HG02588 (cell line): ENCODE measurements around the gene CHIC2.

Source experiments
- ATAC-seq: cut with Tn5 transposase; IDR thresholded peaks from one replicate; pipeline ENCODE4 v1.9.1; 2021; ENCODE audit warnings: mild to moderate bottlenecking, moderate library complexity; ENCODE audit not compliant: unreplicated experiment

Gene CHIC2

DNA sequence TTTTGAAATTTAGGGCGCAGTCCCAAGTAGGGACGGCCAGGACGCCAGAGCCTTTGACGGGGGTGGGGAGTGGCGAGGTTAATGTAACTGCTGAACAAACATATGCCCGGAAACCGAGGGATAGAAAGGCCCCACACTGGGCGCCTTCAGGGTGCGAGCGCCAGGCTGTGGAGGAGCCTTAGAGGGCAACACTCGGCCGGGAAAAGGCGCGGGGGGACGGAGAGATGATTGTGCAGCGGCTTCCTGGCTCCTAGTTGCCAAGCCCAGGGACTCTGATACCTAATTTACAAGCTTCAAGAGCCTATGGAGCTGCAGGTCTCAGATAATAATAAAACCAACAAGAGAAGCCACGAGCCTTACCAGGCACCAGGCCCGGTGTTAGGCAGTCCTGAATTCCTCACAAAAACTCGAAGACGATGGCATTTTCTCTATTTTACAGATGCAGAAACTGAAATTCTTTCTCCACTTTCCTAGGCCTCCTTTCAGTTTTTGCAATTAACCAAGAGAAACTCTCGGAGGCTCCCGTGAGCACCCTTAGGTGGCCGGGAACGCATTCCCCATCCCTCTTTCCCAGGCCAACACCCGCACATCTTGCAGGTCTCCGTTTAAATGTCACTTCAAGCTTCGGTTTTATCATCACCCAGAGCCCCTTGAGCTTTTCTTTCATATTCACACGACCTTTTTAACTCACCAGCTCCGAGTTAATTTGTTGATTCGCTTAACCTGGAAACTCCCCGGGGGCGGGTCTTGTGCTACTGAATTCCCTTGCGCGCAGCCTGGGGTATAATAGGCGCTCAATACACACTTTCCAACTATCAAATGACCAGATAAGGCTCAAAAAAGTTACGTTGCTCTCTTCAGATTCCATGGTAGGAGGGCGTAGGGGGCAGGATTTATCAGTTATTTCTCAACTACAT, 29.2 kb upstream of the CHIC2 start:
- no peak for ATAC-seq

DNA sequence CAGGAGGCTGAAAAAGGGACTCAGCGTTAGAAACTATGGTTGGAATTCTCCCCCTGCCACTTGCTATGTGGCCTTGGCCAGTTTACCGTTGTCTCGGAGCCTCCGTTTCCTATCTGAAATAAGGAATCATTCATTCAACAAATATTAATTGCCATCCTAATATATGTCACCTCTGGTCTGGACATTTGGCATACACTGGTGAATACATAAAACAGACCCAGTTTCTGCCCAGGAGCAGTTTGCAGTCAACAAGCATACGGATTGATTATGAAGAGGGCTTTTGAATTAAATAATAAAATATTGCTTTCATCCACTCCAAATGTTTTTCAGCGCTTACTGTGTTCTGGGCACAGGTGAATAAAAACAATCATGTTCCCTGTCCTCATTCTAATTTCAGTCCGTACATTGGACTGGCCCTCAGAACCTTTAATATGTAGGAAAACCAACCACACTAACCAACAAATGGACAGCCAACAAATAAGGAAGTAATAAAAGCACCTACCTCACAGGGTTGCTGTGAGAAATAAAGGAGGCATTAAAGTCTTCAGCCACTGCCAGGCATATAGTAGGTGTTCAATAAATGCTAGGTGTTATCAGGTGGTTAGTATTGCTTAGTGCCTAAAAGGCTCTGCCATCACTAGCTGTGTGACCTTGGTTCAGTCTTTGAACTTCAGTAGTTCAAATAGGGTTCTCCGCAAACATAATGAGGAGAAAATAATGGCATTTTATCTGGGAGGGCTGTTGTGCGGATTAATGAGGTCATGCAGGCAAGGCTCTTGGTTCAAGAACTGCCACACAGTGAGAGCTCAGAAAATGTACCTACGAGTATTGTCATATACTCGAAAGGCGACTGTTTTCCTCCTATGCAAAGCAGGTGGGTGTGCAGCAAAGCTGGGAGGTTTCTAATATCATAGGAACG, 28.3 kb upstream of the CHIC2 start:
- no peak for ATAC-seq

DNA sequence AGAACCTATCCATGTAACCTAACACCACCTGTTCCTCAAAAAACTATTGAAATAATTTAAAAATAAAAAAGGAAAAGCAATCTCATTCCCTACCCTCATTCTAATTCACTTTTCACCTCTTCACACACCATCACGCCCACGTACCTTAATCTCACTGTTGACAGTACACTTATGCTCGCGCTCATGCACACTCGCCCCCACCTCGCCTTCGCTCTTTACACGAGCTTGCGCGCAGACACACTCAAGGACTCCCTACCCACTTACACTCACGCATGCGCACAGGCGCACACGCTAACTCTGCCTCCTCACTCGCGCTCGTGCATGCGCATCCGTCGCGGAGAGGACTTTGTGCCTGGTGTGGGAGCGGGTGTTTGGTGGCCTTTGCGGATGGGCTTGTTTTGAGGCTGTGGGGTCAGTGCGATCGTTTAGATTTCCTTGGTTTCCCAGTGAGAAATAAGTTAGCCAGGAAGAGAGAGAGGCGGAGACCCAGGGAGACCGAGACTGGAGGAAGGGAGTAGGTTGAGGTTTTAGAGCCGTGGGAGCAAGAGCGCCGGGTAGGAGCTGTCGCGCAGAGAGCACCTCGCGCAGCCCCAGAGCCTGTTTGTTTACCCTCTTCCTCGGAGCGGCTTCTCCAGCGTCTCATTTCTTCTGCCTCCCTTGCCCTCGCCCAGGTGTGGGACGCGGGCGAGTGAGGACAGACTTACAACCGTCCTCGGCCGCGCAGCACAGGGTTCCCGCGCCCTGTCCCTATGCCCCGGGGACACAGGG, 27.4 kb upstream of the CHIC2 start:
- peak; percentile 81 for ATAC-seq

DNA sequence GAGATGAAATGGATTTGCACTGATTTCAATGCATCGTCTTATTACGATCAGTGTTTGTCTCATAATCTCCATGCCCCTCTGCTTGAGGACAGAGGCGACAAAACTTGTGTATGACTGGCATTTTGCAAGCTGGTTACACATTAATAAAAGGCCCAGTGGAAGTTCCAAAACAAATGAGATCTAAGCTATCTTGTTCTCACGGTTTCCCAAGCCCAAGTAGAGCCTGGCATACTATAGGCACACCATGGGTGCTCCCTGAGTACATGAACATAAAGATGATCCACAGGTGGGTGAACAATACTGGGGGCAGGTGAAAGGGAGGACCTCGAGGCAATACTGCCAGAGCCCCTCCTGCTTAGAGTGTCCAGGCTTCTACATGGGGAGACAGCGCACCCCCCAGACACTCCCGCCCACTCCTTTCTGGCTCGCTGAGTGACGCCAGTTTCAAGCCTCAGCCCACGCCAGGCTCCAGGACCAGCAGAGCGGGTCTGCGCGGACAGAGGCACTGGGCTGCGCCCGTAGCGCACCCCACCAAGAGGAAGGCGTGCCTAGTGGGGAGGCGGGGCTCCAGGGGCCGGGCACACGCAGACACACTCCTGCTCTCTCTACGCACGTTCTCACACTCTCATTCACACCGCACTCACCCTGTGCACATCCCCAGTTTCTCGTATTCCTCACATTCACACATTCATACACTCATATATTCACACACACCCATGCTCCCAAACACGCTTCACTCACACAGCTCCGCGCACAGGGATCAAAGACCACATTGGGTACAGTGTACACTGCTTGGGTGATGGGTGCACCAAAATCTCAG, 26.6 kb upstream of the CHIC2 start:
- peak; percentile 47 for ATAC-seq

DNA sequence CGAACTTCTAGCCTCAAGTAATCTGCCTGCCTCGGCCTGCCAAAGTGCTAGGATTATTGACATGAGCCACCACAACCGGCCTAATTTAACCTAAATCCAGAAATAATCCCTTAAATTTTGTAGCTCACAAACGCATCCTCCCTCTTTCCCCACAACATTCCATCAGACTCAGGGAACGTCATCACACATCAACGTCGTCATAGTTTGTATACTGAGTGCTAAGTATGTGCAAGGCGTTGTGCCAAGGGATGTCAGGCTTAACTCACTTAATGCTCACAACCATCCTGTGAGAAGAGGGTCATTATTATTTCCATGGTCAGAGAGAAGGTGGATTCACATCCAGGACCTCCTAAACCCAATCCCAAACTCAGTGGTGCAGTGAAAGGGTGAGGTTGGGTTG, 26.0 kb upstream of the CHIC2 start:
- ATAC-seq: no peak

DNA sequence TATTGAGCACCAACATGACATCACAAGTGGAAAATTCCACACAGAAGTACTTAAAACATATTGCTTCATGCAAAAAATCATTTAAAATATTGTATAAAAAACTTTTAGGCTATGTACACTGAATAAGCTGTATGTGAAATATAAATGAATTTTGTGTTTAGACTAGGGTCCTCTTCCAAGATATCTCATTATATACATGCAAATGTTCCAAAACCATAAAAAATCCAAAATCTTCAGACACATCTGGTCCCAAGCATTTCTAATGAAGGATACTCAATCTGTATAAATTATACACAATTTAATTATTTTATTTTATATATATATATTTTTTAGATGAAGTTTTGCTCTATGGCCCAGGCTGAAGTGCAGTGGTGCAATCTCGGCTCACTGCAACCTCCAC, 25.5 kb upstream of the CHIC2 start:
- no peak for ATAC-seq

DNA sequence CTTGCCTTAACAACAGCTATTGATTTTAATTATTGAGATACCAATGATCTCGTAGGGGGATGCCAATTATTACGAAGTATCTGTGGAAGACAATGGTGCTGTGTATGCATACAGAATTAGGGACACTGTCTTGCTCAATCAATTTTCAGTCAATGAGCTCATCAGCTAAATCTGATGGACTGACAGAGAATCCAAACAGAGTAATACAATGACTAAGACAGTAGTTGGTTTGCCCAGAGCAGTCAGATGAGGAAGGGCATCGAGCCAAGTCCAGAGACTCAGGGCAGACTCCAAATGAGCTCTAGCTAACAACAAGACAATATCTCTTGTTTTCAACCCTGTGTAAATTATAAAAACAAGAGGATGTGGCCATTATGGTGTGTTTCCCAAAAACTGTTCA, 20.9 kb upstream of the CHIC2 start:
- ATAC-seq: no peak

DNA sequence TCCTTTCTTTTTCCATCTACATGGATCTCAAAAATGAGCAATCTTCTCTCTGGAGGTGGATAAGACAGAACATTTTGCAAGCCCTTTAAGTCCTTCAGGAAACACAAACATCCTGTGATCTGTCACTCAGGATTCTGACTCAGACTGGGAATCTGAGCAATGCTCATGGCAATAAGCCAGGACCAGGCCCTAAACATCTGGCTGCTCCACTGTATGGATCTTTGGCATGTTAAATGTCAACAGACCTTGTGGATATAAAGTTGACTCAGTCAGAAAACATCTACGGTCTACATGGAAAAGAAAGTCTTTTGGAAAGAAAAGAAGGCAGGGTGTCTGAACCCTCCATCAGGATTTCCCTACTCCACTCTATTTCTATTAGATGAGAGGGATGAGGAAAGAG, 17.8 kb upstream of the CHIC2 start:
- ATAC-seq: no peak

DNA sequence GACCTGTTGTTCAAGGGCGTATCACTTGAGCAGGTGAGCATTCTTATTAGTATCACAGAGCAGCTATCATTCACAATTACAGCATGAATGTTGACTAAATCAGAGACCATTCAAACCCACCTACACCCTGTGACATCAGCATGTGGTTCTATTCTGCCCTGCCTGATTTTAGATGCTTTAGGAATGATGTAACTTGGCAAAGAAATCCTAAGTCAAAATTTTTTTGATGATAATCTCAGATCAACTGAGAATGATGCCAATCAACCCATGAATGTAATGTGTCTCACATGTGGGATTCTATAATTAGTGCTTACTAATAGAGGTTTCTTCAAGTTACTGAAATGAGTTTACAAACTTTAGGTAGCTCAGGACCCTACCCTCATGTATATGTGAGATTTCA, 13.4 kb upstream of the CHIC2 start:
- no peak for ATAC-seq

DNA sequence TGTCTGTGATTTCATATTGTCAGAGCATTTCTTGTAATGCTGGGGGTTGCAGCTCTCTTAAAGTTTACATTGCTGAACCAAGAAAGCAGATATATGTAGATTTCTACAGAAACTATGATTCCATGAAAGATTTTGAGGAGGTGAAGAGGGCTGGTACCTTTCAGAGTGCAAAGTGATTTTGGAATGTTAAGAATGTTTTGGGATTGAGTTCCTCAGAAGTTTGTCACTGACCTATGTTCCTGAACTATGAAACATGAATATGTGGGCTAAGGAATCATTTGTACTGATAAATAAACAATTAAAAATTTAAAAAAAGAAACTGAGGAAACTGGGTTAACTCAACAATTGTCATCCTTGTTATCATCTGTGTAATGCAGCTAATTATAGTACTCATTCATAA, 12.3 kb upstream of the CHIC2 start:
- no peak for ATAC-seq

DNA sequence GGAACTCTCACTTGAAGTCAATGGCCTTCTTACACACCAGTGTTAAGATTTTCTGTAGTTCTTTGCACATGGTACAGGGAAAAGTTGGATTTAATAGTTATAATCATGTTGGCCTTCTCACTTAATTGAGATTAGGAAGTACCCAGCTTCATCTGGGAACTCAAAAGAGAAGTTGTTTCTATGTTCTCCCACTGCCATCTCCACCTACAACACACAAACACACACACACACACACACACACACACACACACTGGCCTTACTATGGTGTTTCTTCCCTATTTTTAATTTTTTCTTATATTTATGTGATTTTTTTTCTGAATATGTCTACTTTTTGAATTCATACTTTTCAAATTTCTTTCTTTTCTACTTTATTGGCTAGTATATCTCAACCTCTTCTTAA, 10.0 kb upstream of the CHIC2 start:
- ATAC-seq: no peak

DNA sequence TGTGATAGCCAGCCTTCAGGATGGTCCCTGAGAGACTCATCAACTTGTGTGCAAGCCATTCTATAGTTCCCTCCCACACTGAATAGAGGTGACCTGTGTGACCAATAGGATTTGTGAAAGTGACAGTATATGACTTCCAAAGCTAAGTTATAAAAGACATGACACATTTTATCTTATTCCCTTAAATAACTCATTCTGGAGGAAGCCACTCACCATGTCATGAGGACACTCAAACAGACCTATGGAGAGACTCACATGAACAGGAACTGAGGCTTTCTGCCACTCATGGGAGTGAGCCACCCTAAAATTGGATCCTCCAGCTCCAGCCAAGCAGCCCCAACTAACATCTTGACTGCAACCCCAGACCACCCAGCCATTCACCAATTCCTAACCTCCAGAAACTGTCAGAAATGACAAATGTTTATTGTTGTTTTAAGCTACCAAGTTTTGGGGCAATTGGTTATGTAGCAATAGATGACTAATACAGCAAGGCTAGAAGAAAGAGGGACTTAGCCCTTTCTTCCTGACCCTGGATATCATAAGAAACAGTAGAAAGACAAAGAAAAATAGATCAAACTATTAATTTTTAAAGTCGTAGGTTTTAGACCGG, 9.0 kb upstream of the CHIC2 start:
- no peak for ATAC-seq

DNA sequence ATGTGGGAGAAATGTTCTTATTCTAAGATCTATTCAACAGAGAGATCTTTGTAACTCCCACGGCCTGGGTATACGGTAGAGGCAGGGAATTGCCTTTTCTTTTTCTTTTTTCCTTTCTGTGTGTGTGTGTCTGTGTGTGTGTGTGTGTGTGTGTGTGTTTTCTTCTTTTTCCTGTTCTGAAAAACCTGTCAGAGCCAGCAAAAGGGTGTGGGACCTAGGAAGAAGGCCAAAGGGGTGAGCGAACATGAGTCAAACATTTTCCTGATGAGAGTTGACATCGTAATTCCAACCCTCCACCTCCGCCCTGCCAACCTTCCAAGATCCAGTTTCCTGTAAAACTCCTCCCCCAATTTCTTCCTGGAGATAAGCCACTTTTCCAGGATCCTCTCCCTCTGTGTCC, 2.8 kb upstream of the CHIC2 start:
- ATAC-seq: no peak

DNA sequence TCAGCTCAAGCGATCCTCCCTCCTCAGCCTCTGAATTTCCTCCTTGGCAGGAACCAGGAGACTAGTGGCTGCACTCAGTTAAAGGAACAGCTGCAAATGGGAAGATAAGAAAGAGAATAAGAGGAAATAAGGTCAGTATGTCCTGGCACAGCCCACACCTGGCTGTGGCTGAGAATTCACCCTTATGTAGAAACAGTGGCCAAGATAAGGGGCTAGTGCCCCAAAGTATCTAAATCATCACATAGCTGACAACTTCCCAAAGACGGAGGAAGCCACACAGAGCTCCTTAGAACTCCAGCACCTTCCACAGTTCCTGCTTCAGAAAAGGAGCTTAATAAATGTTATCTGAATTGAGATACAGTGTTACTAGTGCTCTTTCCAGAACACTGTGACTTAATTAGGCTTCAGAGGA, 2.3 kb upstream of the CHIC2 start:
- ATAC-seq: no peak

DNA sequence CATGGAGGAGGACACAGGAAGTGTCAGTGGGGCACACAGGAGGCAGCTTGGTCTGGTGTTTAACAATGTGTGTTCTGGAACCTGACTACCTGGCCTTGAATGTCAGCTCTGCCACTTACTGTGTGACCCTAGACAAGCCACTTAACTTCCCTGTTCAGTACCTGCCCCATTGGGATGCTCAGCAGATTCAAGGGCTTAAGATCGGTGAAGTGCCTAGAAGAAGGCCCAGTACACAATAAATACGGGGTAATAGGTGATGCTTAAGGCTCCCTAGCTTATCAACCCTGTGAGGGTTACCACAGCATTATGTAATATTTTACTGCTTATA, 1.6 kb upstream of the CHIC2 start:
- ATAC-seq: no peak

DNA sequence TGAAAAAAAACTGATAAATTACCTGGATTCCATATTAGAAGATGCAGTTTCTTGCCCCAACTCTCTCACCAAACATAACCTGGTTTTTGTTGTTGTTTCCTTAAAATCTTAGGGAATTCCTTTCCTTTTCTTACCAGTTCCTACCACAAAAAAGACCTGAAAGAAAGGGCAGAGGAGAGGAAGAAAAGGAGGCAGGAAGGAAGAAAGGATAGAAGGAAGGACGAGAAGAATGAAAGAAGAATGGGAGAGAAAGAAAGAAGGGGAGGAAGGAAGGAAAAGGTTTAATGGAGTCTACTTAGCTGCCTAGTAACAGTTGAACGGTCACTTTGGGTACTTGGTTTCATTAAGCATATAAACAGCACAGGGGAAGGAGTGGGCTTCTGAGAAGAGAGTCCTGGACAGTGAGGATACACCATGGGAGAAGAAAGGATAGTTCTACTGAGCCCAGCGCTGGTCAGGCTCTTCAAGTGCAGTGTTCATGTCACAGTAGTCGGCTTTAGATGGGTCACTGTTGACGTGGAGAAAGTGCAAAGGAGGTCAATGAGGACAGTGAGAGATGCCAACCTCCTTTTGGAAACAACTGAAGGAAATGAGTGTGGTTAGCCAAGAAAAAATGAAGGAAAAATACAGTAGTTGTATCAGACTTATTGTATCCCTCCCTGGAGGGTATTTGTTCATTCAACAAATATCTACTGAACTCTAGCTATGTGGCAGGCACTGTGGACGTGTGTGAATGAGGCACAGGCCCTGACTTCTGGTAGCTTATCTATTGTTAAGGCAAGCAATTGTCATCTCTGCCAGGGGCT, 1.1 kb upstream of the CHIC2 start:
- ATAC-seq: no peak

DNA sequence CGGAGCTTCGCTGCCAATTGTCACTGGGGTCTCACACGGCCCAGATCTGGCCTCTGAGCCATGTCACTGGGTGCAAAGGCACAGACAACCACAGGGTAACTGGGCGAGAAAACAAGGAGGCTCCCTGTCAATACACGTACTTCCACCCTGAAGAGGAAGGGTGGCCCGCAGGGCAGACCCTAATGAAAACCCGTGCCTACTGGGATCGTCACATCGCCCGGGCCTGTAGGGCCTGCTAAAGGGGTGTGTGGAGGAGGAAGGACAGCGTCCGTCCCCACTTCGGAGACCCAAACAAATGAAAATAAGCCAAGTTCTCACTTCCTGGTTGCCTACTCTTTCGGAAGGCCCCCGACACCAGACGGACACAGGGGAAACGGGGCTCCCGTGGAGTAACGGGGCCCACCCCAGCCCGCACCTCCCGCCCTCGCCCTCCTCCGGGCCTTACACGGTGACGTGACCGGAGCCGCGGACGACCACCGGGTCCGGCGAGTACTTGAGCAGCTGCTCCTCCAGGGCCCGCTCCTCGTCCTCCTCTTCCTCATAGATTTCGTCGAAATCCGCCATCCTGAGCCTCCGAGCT, 578 bp downstream of the CHIC2 start:
- ATAC-seq: peak; percentile 27

DNA sequence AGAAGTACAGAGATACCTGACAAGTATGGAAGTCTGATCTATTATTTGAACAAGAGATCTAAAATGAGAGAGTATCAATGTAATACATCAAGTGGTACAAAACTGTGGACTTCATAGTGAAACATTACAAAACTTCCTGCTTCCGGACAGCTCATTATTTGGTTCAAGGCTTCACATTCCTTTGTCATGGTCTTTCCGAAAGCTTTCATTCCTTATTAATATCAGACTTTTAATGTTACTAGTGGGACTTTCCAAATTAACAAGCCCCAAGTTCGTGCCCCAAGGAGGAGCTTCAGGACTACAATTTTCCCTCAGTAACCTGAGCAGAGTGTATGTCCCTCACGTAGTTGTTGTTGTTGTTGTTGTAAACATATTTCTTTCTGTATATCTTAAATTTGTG, 1.2 kb downstream of the CHIC2 start:
- no peak for ATAC-seq

DNA sequence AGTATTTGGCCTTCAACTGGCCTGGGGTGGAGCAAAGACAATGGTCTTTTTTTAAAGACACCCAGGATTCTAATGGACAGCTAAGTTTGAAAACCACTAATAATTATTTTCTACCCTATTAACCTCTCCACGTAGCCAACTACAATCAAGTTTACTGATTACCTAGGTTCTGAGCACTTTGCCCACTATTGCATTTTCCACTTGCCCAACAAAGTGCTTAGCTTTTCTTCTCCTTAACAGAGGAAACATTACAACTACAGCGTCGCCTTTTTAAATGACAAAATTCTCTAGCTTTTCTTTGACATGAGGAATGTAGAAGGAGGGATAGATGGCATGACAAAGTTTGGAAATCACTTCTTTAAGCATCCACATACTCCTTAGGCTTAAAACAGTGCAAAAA, 2.0 kb downstream of the CHIC2 start:
- no peak for ATAC-seq
